Stimulated activated CD8-positive, alpha-beta memory T cell treated with anti-CD3 and anti-CD28 coated beads, Interleukin-4, amount 100 ng/mL, for 48 hours (primary cell): ENCODE data around the gene ETS1.

Experiments used
- DNase-seq: peaks from one replicate; pipeline ENCODE4 v3.0.0-alpha.2; 2020

The ETS1 gene, protein sequence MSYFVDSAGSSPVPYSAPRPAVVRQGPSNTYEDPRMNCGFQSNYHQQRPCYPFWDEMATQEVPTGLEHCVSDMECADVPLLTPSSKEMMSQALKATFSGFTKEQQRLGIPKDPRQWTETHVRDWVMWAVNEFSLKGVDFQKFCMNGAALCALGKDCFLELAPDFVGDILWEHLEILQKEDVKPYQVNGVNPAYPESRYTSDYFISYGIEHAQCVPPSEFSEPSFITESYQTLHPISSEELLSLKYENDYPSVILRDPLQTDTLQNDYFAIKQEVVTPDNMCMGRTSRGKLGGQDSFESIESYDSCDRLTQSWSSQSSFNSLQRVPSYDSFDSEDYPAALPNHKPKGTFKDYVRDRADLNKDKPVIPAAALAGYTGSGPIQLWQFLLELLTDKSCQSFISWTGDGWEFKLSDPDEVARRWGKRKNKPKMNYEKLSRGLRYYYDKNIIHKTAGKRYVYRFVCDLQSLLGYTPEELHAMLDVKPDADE

DNA sequence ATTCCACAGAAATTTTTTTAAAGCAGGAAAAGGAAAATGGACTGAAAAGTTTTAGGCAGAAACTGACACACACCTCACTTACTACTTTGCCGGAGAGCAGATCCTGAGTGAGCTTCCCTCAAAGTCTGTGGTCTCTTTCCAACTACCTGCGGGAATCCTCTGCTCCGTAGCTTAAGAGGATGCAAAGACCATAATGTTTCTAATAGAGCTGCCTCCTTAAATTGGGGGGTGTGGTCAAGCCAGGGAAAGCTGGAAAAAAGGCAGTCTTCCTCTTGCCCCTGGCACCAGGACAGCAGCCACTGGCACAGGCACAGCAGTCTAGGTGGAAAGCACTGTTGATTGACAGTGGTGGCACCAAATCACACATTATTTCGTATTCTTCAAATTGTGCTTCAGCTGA is at the start of gene ETS1:
Gene ETS1, minus strand, starts transcription at position 144 of the 400 bp plus-strand sequence. CDS start 14,428 bp downstream, outside the sequence.
- no peak for DNase-seq

DNA sequence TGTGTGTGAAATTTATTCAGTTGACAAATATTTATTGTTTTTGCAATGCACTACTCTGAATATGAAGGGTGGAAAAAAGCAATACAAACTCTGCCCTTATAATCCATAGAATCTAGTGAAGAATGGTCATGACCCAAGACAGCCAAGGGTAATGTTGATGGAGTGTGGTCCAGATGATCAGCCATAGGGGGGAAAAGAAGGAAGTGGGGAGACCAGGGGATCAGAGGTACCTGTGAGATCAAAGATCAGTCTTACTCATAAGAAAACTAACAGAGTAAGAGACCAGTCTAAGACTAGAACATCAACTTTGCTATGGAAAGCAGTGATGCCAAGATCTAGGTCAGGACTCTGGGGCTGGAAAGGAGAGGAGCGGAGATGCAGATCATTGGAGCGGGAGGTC is 47.0 kb upstream of the ETS1 start:
- DNase-seq, result no peak

DNA sequence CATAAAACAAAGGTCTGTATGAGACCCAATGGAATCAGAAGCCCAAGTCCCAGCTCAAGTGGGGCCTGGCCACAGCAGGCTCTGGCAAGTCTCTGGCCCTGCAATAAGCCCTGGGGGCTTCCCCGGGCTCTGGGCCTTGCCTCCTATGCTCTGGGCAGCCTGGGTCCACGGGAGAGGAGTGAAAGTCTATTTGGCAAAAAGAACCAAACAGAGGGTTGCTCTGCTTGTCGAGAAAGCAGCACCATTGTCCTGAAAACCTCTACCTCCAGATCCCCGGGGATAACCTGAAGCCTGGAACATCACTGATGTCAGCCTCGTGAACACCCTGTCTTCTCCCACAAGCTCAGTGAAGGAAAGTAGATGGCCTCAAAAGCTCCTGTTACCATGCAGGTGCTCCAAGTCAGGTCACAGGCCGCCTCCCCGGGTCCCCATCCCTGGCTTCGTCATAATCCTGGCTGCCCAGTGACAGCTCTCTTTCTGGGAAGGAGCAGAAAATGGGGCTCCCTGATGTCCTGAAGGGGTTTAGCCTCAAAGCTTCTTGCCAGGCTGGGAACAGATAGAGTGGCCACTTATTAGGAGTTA is 46.1 kb upstream of the ETS1 start:
- no peak for DNase-seq

DNA sequence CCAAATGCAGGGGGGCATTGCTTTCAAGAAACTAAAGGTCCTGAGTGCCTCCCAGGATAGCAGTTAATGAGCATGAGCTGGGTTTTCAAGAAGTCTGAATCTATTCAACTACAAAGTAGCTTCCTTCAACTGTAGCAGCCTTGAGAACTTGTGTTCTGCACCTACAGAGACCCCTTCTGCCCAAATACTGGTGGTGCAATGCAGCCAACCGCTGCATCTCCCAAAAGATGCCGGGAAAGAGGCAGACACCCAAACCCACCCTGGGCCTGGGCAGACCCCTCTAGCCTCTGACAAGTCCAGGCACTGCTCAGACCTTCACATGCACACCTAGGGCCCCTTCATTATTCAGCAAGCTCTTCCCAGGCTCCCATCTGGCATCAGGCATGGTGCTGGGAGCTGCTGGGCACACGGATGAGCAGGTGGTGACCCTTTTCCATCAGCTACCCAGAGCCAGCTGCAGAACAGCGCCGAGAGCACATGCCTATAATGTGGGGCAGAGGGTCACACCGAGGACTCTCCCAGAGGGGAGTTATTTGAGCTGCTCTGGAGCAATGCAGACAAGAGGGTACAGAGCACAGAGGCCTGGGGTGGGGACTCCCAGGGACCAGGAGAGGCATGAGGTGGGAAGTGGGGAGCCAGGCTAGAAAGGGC is 44.9 kb upstream of the ETS1 start:
- DNase-seq, result peak; percentile 59

DNA sequence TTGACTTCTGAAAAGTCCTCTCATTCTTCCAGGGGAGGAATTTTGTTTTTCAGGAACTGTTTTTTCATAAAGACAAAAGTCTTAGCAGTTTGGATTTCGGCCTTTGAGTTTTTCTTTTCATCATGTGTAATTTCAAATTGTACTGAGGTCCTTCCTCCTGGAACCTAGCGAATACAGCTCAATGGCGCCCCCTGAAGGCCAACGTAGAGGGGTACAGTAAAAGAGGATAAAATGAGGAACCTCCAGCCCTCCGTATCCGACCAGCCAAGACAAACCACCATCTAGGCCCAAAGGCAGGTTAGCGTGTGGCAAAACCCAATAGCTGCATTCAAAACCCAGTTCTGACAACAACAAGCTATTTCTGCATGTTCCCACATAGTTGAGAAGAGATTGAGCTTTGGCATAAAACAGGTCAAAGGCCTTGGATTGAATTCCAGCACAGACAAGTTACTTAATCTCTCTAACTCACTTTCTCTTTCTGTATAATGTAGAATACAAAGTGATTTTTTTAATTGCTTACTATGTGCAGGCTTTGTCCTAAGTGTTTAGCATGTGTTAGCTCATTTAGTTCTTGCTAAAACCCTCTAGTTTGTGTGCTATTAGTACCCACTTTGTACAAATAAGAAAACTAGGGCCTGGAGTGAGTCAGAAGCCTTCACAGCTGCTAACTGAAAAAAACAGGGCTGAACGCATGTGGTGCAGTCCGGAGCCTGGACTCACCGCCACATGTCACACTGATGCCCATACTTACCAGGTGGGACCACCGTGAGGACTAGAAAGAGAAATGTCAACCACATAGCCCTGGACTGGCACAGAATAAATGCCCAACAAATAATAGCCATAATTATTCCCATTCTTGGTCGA is 43.2 kb upstream of the ETS1 start:
- DNase-seq, result peak; percentile 97

DNA sequence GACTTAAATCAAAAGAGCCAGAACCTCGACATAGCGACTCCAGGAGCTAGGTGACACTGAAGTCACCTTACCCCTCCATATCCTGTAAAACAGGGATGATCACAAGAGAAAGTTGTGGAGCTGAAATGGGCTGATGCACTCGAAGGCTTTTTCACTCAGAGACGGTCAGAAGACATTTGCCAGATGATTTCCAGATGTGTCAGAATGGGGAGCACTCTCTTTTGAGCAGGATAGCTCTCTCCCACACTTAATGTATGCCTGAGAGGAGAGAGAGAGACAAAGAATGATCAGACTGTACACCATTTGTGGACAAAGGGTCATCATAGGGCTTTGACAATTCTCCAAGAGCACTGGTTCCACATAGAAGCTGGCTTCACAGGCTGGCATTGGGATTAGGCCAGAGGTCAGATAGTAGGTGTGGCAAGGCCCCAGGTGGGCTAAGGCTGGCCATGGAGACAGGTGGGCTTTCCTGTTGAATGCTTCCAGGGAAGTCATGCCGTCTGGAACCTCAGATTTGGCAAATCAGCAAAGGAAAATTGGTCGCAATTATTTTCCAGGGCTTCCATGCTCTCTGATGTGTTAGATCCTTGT is 42.3 kb upstream of the ETS1 start:
- DNase-seq, result no peak

DNA sequence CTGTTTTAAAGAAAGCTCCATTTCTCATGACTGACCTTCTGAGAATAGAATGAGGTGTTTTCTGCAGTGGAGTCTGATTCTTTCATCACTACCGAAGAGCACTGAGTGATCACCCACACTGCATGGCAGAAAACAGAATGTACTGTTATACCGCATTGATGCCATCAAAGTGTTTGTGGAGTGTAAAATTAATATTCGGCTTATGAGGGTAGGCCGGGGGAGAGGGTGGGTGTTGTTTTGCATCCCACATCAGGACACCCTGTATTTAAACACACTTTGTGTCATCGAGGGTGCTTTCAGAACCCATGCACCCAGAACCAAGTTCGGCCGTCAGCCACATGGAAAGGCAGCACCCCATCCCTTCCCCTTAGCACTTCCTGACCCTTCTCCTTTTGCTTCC is 41.3 kb upstream of the ETS1 start:
- DNase-seq, result no peak

DNA sequence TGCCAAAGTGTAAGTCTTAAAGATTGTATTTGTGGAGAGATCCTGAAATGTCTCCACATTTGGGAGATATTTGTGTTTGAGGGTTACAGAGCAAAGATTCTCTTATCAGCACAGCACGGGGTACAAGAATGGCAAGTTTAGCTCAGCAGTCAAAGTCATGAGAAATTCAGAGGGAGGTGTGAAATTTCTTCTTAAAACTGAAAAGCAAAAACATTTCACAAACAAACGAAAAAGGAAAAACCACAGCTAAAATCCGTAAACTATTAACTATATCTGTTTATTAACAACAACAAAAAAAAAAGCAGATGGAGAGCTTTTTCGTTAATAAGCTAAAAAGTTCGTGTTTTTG is 40.9 kb upstream of the ETS1 start:
- DNase-seq, result no peak

DNA sequence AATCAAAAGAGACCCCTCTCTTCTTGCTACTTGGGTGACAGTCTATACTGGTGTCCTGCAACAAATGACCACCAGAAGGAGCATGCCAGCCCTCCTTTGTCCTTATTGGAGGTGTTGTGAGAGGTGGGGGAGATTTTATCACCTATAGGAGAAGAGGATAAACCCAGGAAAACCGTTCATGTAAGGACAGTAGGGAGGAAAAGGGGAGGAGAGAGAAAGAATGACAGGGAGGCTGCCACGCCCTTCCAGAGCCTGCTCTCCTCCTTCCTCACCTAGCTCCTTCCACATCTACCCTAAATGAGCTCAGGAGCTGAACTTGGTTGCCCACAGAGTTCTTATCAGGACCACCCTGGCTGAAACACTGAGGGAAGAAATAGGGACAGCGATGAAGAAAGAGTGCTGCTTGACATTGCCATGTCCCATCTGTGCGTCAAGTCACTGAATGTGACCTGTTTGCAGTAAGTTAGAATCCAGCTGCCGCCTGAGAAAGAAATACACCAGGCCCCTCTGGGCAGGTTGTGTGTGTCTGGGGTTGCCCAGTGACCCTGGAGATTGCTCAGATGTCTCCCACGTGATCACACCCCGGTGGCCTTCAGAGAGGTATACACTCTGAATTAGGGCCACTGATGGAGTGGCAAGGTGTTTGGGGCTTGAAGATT is 40.4 kb upstream of the ETS1 start:
- DNase-seq, result peak; percentile 55

DNA sequence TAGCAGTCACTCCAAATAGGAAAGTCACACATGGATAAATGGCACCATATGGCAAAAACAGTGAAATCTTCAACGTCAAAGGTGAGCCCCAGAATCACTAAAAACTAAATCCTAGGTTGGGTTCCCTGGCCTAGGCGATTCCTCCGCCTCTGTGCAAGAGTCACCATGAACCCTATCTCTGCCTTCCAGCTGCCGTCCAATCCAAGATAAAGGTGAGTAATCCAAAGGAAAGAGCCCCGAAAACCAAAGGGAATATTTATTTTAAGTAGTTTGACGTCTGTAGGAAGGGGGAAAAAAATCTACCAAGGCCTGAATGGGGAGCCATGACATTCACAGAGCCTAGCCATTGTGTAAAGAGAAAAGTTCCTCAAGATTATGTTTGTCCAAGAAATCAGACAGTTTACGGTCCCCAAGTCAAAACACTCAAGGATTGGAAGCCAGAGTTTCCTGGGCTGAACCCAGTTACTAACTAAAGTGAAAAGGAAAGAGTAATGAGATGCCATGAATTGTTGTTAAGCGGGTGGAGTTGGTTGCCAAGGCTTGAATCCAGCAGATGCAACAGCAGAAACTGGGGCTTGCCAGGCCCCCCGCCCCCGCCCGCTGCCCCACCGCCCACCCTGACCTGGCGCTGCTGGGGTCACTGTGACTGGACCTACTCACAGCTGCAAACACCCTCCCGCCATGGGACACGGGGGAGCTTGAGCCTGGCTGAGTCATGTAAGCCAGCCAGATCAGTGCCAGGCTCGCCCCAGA is 39.7 kb upstream of the ETS1 start:
- DNase-seq, result no peak

DNA sequence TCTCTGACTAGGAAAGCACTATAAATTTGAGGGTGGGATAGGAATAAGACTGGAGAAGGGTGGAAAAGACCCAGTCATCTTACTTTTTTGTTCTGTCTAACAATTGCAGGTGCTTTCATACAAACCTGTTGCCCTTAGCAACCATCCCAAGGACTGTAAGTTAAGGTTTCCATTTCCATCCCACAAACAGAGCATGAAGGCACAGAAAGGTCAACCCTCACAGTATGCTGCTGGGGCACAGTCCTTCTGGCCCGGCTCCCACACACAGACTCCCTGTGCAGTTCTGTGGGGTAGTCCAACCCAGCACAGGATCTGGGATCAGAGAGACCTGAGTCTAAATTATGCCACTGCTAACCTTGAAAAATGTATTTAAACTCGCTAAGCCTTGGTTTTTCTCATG is 38.4 kb upstream of the ETS1 start:
- DNase-seq, result no peak

DNA sequence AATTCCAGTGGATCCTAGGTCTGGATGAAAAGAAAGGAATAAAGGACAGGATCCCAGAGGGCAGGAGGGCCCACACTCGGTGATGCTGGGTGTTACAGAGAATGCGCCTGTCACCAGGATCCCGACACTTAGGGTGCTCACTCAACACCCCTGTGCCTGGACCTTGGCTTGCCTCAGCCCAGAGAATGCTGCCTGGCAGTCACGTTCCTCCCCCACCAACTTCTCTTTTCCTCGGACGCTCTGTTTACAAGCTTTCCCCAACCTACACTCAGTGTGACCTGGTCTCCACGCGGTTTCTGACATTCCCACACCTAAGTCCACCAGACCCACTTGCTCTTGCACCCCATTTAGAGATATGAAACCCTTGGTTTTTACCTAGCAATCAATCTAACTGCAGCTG is 38.0 kb upstream of the ETS1 start:
- DNase-seq, result no peak

DNA sequence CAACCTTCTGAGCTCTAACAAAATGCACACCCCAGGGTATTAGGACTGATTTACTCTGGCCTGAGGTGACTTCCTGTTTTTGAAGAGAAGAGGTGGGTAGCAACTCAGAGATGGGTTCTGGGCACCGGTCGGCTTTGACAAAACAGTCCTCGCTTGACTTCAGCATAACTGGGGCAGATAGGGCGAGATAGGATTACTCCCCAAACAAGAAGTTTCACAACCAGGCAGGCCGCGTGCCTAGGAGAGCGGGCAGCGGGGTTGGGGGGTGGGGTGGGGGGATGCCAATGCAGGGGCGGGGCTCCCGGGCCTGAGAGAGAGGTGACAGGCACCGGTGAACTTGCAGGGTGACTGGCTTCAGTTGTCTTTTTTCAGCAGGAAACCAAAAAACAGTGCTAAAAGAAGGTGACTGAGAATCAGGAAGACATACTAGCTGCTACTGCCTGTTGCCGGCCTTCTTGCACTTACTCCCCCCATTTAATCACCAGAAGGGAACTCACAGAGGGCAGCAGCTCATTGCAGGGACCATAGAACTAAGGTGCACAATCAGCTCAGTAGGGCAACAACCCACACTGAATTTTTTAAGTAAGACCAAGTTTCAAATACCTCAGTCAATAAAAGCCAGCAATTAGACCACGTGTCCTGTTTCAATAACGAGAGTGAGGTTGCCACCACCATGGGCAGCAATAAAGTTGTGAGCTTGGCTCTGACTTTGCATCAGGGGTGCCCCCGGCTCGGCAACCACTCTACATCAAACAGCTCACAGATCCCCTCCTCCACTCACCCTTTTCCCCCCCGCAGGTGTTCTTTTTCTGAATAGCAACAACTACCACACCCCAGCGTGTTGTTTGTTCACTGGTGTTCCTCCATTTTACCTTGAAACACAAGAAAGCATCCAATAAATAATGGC is 37.2 kb upstream of the ETS1 start:
- peak; percentile 69 for DNase-seq

DNA sequence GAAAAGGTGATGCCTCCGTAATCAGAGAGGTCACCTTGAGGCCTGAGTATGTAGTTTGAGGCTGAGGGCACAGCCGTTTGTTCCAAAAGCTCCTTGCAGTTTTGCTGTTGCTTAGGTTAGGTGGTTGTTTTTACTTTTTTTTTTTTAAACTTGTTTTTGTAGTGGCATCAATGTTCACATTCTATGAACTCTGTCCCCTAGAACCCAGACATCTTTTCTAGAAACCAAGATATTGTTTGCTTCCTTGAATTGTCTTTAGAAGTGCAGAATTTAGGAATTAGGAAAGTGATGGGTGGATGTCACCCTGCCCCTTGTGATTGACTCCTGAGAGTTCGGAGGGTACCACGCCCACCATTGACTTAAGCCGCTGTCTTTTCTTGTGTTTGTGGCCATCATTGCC is 35.7 kb upstream of the ETS1 start:
- DNase-seq, result no peak

DNA sequence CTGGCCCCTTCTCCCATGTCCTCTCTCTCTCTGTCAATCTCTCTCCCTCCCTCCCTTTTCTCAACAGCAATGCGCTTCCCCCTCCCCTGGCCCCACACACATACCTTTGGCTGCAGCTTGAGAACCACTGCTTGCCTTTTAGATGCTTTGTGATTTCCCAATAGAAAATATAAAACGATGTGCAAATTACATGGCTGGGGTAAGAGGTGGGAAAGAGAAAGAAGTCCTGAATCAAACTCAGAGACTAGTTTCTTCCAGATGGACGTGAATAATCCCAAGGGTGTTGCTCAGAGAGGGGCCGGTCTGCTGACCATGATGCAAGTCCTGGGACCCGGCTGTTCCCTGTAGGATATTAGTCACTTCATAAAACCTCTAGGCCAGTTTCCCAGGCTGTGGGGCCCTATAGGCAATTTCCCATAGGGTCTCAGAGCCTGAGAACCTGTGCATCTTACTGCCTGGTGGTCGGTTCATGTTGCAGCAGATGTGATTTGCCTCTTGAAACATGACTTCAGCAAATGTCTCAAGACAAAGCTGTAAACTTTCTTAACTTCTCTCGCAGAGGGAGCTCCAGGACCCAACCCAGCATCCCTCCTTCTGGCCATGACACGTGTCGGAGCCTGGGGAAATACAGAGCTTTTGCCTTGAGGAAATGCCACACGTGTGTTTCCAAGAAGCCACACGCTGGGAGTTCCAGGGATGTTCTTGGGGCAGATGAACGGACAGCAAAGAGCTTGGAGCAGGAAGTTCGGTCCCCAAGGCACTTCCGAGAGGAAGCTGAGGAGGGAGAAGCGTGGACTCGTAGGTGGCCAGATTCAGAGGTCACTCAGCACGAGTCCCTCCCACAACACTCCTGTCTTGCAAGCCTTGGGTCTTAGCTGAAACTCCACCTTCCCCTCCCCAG is 34.5 kb upstream of the ETS1 start:
- DNase-seq, result no peak

DNA sequence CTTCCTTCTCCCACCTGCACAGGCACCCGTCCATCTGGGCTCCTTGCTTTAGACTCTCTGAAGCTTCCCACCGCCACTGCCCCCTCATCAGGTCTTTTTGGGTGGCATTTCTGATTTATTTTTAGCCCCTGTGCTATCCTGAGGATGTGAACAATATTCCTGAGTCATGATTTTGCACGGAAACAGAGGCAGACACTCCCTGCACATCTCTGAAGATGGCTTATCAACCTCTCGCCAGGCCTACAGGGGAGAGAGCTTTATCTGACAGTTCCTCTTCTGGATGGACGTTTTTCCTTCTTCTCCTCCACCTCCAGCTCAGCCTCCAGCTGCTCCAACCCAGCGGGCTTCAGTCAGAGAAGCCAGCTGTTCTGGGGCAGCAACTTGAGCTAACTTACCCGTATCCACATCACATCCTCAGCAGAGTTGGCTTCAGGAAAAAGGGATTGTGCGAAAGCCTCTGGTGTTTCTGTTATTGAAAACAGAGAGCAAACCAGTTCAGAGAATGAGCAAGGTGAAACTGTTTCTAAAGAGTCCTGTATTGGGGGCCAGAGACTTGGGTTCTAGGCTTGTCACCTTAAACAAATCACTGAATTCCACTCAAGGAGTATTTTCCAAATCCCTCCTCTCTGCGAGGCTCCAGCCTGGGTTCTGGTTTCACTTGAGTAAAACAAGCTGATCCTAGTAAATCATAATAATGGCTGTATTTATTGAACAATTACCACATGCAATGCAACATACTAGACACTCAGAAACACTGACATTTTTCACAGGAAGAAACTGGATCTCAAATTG is 33.1 kb upstream of the ETS1 start:
- no peak for DNase-seq

DNA sequence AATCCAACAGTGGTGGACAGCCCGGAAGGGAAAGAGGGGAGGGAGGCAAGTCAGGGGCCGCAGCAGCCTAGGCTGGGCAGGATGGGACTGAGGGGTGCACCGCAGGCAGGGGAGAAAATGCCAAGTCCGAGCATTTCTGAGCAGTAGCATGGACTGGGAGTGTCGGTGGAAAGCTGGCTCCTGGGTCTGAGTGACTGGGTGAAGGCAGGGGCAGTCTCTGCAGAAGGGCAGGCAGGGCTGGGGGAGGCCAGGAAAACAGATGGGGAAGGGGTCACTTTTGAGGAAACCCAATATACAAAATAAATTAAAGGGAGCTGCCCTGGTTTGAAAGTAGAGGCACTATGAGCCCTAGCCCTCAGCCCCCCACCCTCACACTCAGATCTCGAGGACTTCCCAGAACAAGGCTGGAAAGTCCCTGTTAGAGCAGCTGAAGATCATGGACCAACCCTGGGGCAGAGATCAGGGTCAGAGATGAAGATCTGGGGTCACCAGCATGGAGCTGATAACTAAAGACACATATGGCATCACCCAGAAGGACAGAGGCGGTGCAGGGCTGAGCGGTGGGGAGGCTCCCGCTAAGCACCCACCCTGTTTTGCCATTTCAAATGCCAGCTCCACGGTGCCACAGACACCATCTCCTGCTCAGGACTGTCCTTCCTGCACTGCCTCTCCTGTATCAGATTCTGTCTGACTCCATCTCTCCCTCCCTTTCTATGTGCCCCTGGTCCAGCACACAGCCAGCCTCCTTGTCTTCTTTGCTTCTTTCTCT is 32.4 kb upstream of the ETS1 start:
- DNase-seq, result no peak

DNA sequence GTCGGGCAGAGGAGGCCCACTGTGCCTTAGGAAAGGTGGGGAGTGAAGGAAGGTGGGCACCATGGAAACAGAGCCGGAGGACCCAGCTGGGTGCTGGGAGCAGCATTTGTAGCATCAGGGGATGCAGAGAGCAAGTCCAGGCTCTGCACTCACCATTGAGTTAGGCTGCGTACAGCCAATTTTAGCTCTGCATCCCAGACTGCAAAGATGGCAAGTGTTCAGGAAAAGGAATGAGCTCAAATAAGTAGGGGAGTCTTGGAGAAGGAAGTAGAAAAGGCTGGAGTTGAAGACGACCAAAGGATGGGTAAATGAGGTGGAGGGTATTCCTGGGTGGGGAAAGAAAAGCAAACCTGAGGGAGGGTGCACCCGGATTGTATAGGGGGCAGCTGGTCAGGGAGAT is 31.6 kb upstream of the ETS1 start:
- DNase-seq, result no peak
